Mesodermal cell (in vitro differentiated cells): ENCODE results near the gene PRR33.

Source experiments
- H3K27ac ChIP-seq: 2 replicates; pipeline ENCODE4 v1.7.0; 2013; ENCODE audit warnings: mild to moderate bottlenecking, low read depth, low read length, moderate library complexity; ENCODE audit not compliant: severe bottlenecking
- H3K36me3 ChIP-seq: 2 replicates; pipeline ENCODE4 v1.7.1; 2013; ENCODE audit warnings: mild to moderate bottlenecking, low read length, moderate library complexity; ENCODE audit not compliant: control insufficient read depth, insufficient read depth
- H3K4me1 ChIP-seq: one replicate; pipeline ENCODE4 v1.7.1; 2013; ENCODE audit warnings: mild to moderate bottlenecking, low read length; ENCODE audit not compliant: insufficient read depth, control insufficient read depth, poor library complexity, severe bottlenecking
- H3K4me3 ChIP-seq: 2 replicates; pipeline ENCODE4 v1.7.0; 2013; ENCODE audit warnings: low read length, control low read depth, mild to moderate bottlenecking; ENCODE audit not compliant: insufficient read depth, poor library complexity, severe bottlenecking; ENCODE audit errors: extremely low read depth
- H3K9me3 ChIP-seq: 2 replicates; pipeline ENCODE4 v1.7.1; 2013; ENCODE audit warnings: mild to moderate bottlenecking, low read length, moderate library complexity; ENCODE audit not compliant: control insufficient read depth
- WGBS, 2 experiments: methylation state at CpG; one replicate each; pipeline ENCODE4 v1.1.5; 2013; ENCODE audit warnings: missing lambda C conversion rate in 2 of 2; ENCODE audit not compliant: insufficient coverage in 2 of 2; 5-methylcytosine and 5-hydroxymethylcytosine counted together

The PRR33 gene

GRCh38 chr11:1933416-1934334, 42.0 kb upstream of the PRR33 start:
- Histone ChIP-seq H3K9me3 (no peaks in the 10 kb centered on the region), H3K27ac (no peak overlapping the region), H3K4me3 (no peak overlapping the region), H3K4me1 (peaks cover 4% of the 10 kb centered on the region), H3K36me3 (no peaks in the 10 kb centered on the region)
- WGBS, 2 experiments = 85 to 93% methylated on average over 18 of the region's 18 CpGs

DNA sequence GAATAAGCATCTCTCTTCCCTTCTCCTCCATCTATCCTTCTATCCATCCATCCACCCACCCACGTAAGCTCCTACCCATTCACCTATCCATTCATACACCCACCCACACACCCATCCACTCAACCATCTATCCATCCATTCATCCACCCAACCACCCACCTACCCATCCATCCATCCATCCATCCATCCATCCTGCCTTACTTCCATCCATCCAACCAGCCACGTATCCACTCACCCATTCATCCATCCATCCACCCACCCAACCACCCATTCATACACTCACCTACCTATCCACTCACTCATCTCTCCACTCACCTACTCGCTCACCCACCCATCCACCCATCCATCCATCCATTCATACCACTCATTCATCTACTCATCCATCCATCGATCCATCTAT, 41.0 kb upstream of the PRR33 start:
- Histone ChIP-seq H3K36me3 (no peaks in the 10 kb centered on the region), H3K27ac (no peak overlapping the region), H3K4me1 (peaks cover 12% of the 10 kb centered on the region), H3K9me3 (no peaks in the 10 kb centered on the region), H3K4me3 (no peak overlapping the region)
- 90 to 96% methylated on average over 4 of the region's 4 CpGs for WGBS, 2 experiments

- Histone ChIP-seq H3K4me3 (no peak overlapping the region), H3K4me1 (peaks cover 13% of the 10 kb centered on the region), H3K36me3 (no peaks in the 10 kb centered on the region), H3K27ac (no peak overlapping the region), H3K9me3 (no peaks in the 10 kb centered on the region)
- WGBS, 2 experiments = 86 to 93% methylated on average over 7 to 10 of the region's 11 CpGs
Measured at GRCh38 chr11:1932105-1932480, 40.4 kb upstream of the PRR33 start.

DNA sequence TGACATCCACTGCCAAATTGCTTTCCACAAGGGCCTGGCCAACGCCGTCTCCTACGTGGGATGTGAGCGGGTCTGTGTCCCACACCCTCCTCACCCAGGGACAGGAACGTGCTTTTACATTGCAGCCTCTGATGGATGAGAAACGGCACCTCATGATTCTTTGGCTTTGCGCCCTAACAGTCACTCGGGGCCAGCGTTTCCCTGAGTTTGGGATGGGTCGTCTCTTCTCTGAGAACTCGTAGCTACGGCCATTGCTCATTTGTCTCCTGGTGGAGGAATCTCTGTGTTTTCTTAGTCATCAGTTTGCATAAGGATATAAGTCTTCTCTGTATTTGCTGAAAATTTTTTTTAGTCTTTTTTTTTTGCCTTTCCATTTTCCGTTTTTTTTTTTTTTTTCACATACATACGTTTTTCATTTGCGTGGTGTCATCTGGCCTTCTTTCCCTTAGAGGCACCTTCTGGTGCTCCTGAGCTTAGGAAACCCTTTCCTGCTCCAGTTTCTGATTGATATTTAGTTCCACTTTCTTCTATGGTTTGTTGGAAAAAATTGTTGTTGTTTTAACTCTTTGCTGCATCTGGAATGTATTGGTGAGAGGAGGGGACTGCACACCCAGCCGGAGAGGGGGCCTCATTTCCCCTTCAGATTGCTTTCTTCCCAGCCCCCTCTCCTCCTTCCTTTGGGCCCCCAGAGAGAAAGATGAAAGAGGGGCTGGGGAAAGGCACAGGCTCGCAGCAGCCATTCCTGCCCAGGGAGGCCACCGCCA, 39.8 kb upstream of the PRR33 start:
- no peak overlapping the region for H3K27ac ChIP-seq
- 91 to 93% methylated on average over 13 to 14 of the region's 18 CpGs for WGBS, 2 experiments
- H3K4me3 ChIP-seq = no peak overlapping the region
- peaks cover 19% of the 10 kb centered on the region for H3K4me1 ChIP-seq
- H3K36me3 ChIP-seq = no peaks in the 10 kb centered on the region
- H3K9me3 ChIP-seq = no peaks in the 10 kb centered on the region

- WGBS, 2 experiments = 94% methylated on average over 6 to 7 of the region's 9 CpGs
Measured at GRCh38 chr11:1930462-1930830, 38.8 kb upstream of the PRR33 start.

GRCh38 chr11:1929621-1930461, 38.1 kb upstream of the PRR33 start:
- Histone ChIP-seq H3K4me1 (peaks cover 19% of the 10 kb centered on the region), H3K27ac (no peak overlapping the region), H3K36me3 (no peaks in the 10 kb centered on the region), H3K4me3 (no peak overlapping the region), H3K9me3 (no peaks in the 10 kb centered on the region)
- WGBS, 2 experiments = 93 to 94% methylated on average over 20 to 21 of the region's 25 CpGs

More at GRCh38 chr11:1930462-1930830, 38.8 kb upstream of the PRR33 start:
- Histone ChIP-seq H3K4me3 (no peak overlapping the region), H3K4me1 (peaks cover 19% of the 10 kb centered on the region), H3K9me3 (no peaks in the 10 kb centered on the region), H3K36me3 (no peaks in the 10 kb centered on the region), H3K27ac (no peak overlapping the region)

DNA sequence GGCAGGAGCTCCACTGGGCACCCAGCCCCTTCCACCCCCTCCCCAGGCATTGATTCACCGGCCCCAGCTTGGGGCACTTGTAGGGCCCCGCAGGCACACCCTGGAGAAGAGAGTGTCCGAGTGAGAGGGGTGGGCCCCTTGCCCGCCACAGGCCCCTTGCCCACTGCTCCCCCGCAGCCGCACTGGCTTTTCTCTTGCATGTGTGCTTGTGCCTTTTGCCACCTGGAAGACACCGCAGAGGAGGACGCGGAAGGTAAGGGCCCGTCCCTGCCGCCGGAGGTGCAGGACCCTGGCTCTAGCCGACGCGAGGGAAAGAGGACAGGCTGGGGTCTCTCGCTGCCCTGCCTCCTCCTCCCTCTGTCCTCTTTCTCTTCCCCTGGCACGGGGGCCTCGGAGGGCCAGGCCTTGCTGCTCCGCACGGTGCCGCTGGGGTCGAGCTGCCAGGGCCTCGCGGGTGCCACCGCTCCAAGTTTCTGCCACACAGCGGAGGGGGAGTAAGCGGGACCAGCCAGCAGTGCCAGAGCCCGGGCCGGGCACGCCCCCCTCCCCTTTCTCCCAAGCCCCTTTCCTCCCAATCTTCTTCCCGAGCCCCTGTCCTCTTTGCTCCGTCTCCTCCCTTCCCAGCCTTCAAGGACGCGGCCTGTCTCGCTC, 37.3 kb upstream of the PRR33 start:
- no peak overlapping the region for H3K27ac ChIP-seq
- no peaks in the 10 kb centered on the region for H3K36me3 ChIP-seq
- no peaks in the 10 kb centered on the region for H3K9me3 ChIP-seq
- H3K4me3 ChIP-seq = no peak overlapping the region
- peaks cover 19% of the 10 kb centered on the region for H3K4me1 ChIP-seq
- WGBS, 2 experiments = 92 to 94% methylated on average over 17 to 32 of the region's 35 CpGs

DNA sequence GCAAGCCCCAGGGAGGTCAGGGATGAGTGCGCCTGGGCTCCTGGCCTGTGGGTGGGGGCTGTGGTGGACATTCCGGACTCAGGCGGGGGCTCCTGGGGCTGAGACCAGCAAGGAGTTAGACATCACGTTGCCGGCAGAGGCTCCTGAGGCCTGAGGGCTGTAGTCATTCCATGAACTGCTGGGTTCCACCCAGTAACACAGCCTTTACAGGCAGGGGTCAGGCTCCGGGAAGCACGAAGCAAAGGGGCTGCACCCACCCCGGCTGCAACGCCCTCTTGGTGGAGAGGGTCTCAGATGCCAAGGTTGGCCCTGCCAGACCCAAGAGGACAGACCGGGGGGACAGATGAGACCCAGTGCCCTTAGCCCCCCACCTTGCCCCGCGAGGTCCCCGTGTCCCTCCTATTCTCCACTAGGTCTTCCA, 36.8 kb upstream of the PRR33 start:
- no peak overlapping the region for H3K4me3 ChIP-seq
- H3K4me1 ChIP-seq = peaks cover 19% of the 10 kb centered on the region
- 84 to 94% methylated on average over 9 to 13 of the region's 13 CpGs for WGBS, 2 experiments
- no peaks in the 10 kb centered on the region for H3K9me3 ChIP-seq
- H3K36me3 ChIP-seq = no peaks in the 10 kb centered on the region
- H3K27ac ChIP-seq = no peak overlapping the region

GRCh38 chr11:1927848-1928469, 36.3 kb upstream of the PRR33 start:
- 89 to 95% methylated on average over 19 to 20 of the region's 20 CpGs for WGBS, 2 experiments
- Histone ChIP-seq H3K27ac (no peak overlapping the region), H3K4me1 (peaks cover 19% of the 10 kb centered on the region), H3K9me3 (no peaks in the 10 kb centered on the region), H3K36me3 (no peaks in the 10 kb centered on the region), H3K4me3 (no peak overlapping the region)
